Activated naive CD4-positive, alpha-beta T cell treated with anti-CD3 and anti-CD28 coated beads, Interleukin-2, amount 10 ng/mL, durations not matched to agents 7 days and 5 days (primary cell): Measurements from ENCODE around the gene ABCA2.

Experiments
- CTCF ChIA-PET: fragments of 350-600 bp; sonication (Branson Sonifier 250); formaldehyde crosslinking; loops from one replicate; lab custom pipeline; 2021; ENCODE audit warnings: antibody characterized with exemption; lab: Charles Lee
- DNase-seq: peaks from one replicate; pipeline ENCODE4 v3.0.0-alpha.2; 2020
- H3K27ac Mint-ChIP-seq: one replicate; pipeline ENCODE4 v1.8.0; 2021; ENCODE audit warnings: mild to moderate bottlenecking, moderate library complexity, mixed read lengths
- H3K27me3 Mint-ChIP-seq: one replicate; pipeline ENCODE4 v1.8.0; 2021; ENCODE audit warnings: mild to moderate bottlenecking, mixed read lengths
- H3K36me3 Mint-ChIP-seq: one replicate; pipeline ENCODE4 v1.8.0; 2021; ENCODE audit warnings: mixed read lengths
- H3K4me1 Mint-ChIP-seq: one replicate; pipeline ENCODE4 v1.8.0; 2021; ENCODE audit warnings: mixed read lengths
- H3K4me3 Mint-ChIP-seq: one replicate; pipeline ENCODE4 v1.8.0; 2021; ENCODE audit warnings: mild to moderate bottlenecking, moderate library complexity, mixed read lengths
- H3K9me3 Mint-ChIP-seq: one replicate; pipeline ENCODE4 v1.8.0; 2021; ENCODE audit warnings: mixed read lengths

The ABCA2 gene

DNA sequence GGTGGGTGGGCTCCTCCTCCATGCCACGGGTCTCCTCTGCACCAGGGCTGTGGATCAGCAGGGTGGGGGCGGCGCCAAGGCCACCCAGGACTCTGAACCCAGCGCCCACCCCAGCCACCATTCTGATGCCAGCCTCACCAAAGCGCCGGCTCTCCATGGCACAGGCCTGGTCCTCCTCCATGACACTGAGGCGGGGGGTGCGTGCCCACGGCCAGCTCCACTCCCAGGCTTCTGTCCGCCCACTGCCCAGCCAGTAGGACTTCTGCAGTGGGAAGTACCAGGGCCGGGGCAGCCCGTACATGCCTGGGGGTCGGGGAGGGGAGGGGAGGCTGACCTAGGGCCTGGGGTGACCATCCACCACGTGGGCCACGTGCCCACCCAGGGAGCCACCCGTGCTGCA, 11.6 kb downstream of the ABCA2 start:
- H3K9me3 Mint-ChIP-seq: no peaks in the 10 kb centered on the region
- H3K4me1 Mint-ChIP-seq: no peaks in the 10 kb centered on the region
- CTCF ChIA-PET: interaction anchor here (1.0 kb wide), 1 partner anchor 19 kb away, joined by 3 read pairs; no protein-coding TSS in a partner anchor
- H3K27ac Mint-ChIP-seq: no peak overlapping the region
- no peak overlapping the region for H3K4me3 Mint-ChIP-seq
- H3K36me3 Mint-ChIP-seq: peaks cover 8% of the 10 kb centered on the region
- DNase-seq: no peak
- H3K27me3 Mint-ChIP-seq: no peaks in the 10 kb centered on the region

DNA sequence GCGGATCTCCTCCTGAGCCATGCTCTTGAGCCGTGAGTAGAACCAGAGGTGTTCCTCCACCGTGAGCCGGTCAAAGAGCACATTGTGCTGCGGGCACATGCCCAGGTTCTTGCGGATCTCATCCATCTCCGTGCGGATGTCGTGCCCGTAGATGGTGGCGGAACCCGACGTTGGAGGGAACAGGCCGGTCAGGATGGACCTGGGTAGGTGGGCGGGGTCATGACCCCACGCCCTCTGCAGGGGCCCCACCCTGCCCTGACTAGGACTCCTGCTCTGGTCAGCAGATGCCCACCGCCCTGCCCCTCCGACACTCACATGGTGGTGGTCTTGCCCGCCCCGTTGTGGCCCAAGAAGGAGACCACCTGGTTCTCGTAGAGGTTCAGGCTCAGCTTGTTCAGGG, 12.1 kb downstream of the ABCA2 start:
- no peaks in the 10 kb centered on the region for H3K27me3 Mint-ChIP-seq
- DNase-seq: no peak
- H3K4me3 Mint-ChIP-seq: no peak overlapping the region
- no peaks in the 10 kb centered on the region for H3K4me1 Mint-ChIP-seq
- H3K36me3 Mint-ChIP-seq: peaks cover 9% of the 10 kb centered on the region
- no peak overlapping the region for H3K27ac Mint-ChIP-seq
- CTCF ChIA-PET: interaction anchor here (1.0 kb wide), 1 partner anchor 19 kb away, joined by 3 read pairs; no protein-coding TSS in a partner anchor
- no peaks in the 10 kb centered on the region for H3K9me3 Mint-ChIP-seq

DNA sequence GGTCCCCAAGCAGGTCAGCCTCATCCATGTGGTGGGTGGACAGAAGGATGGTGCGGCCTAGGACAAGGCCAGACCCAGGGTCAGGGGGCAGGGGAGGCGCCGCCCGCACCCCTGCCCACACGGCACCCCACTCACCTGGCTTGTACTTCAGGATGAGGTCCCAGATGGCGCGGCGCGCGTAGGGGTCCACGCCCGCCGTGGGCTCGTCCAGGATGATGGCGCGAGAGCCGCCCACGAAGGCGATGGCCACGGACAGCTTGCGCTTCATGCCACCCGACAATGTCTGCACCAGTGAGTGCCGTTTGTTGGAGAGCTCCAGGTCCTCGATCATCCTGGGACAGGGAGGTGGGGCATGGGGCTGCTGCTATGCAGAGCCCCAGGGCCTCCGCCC, 12.5 kb downstream of the ABCA2 start:
- CTCF ChIA-PET: no interaction called here
- no peaks in the 10 kb centered on the region for H3K27me3 Mint-ChIP-seq
- H3K27ac Mint-ChIP-seq: no peak overlapping the region
- no peaks in the 10 kb centered on the region for H3K9me3 Mint-ChIP-seq
- H3K36me3 Mint-ChIP-seq: peaks cover 10% of the 10 kb centered on the region
- no peak for DNase-seq
- no peaks in the 10 kb centered on the region for H3K4me1 Mint-ChIP-seq
- no peak overlapping the region for H3K4me3 Mint-ChIP-seq

DNA sequence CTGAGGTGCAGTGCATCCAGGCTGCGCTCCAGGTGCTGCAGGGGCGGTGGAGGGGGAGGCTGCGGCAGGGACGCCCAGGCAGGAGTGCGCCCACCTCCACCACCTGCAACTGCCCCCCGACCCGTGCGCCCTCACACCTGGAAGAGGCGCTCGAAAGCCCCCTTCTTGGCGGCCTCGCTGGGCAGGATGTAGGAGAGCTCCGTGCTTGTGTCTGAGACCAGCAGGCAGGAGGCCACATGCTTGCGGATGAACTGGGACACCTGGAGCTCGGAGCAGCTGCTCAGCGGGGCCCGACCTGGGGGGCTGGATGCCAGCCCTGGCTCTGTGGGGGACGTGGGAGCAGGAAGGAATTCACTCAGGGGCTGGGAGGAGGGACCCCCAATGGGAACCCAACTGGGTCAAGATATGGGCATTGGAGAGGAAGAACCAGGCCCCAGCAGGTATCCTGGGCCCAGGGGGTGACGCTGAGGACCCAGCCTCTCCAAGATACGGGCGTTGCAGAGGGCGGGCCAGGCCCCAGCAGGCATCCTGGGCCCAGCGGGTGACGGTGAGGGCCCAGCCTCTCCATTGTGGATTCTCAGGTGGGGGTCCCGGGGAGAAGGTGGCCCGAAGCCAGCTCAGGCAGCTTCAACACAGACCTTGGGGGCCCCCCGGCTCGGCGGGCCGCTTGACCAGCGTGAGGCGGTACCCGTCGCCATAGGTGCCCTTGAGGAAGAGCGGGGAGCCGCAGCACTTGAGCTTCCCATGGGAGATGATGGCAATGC, 13.1 kb downstream of the ABCA2 start:
- DNase-seq: no peak

DNA sequence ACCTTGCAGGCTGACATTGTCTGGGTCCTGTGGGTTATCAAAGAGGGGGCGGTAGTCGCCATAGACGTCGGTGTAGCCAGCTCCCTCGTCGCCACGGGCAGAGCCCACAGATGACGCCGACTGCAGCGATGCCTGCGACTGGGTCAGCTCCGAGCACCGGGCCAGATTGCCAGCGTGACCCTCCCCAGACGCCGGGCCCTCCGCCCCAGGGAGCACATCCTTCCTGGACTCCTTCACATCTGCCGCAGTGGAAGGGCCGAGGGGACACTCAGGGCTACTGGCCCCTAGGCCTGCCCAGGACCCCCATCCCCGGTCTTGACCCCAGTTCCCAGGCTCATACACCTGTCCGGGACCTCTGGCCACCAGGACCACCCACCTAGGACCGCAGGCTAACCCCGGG, 13.9 kb downstream of the ABCA2 start:
- H3K9me3 Mint-ChIP-seq: no peaks in the 10 kb centered on the region
- H3K27me3 Mint-ChIP-seq: no peaks in the 10 kb centered on the region
- DNase-seq: no peak
- H3K4me3 Mint-ChIP-seq: no peak overlapping the region
- no peak overlapping the region for H3K27ac Mint-ChIP-seq
- no peaks in the 10 kb centered on the region for H3K4me1 Mint-ChIP-seq
- CTCF ChIA-PET: interaction anchor here (0.6 kb wide), 1 partner anchor 203 kb away, joined by 4 read pairs; a partner anchor contains a TSS
- H3K36me3 Mint-ChIP-seq: peaks cover 11% of the 10 kb centered on the region

More for the DNA sequence above, 13.1 kb downstream of the ABCA2 start:
- Mint-ChIP-seq H3K4me3 (no peak overlapping the region), H3K9me3 (no peaks in the 10 kb centered on the region), H3K27ac (no peak overlapping the region), H3K36me3 (peaks cover 11% of the 10 kb centered on the region), H3K27me3 (no peaks in the 10 kb centered on the region), H3K4me1 (no peaks in the 10 kb centered on the region)
- CTCF ChIA-PET: no interaction called here

DNA sequence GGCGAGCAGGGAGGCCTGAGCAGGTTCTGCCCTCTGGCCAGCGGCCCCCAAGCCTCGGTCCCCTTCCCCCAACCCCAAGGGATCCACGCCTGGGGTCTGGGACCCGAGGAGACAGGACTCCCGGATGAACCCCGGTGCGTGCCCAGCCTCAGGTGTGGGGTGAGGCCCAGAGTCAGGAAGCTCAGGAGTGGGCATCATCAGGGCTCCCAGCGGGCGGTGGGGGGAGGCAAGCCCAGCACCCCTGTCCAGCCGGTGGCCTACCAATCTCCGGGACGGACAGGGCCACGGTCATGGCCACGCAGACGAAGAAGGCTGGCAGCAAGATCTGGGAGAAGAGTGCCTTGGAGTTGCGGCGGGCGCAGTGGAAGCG, 14.5 kb downstream of the ABCA2 start:
- peaks cover 11% of the 10 kb centered on the region for H3K36me3 Mint-ChIP-seq
- no peak overlapping the region for H3K4me3 Mint-ChIP-seq
- no peaks in the 10 kb centered on the region for H3K27me3 Mint-ChIP-seq
- H3K27ac Mint-ChIP-seq: no peak overlapping the region
- no peaks in the 10 kb centered on the region for H3K9me3 Mint-ChIP-seq
- no peaks in the 10 kb centered on the region for H3K4me1 Mint-ChIP-seq
- DNase-seq: no peak
- CTCF ChIA-PET: no interaction called here

- Mint-ChIP-seq H3K27ac (no peak overlapping the region), H3K9me3 (no peaks in the 10 kb centered on the region), H3K4me1 (no peaks in the 10 kb centered on the region), H3K36me3 (peaks cover 11% of the 10 kb centered on the region), H3K27me3 (no peaks in the 10 kb centered on the region), H3K4me3 (no peak overlapping the region)
- DNase-seq: no peak
- CTCF ChIA-PET: no interaction called here
These were observed 15.1 kb downstream of the ABCA2 start for GRCh38 chr9:137012694-137013570.

DNA sequence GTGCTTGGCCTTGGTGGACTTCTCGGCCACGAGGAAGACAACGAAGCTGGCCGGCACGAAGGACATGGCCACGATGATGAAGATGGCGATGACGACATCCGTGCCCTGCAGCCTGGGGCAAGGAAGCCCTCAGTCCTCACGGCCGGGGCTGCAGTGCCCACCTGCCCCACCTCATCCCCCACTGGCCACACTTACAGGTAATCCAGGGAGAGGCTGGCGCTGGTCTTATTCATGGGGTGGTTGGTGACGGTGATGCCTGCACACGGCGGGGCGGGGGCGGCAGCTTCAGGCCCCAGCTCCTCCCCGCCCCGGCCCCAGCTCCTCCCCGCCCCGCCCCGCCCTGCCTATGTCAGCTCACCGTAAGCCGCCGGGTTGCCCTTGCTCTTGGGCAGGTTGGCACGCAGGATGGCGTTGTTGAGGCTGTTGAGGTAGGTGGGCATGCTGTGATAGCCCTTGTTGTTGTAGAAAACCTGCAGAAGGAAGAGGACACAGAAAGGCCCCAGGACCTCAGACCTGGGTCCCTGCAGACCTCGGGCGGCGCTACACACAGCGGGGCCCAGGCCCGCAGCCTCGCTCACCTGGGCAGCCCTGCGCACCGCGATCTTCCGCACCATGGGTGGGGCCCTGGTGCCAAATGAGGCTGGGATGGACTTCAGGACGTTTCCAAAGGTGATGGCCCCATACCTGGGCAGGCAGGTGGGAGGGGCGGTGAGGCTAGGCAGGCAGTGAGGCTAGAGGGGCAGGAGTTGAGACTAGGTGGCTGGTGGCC, 15.9 kb downstream of the ABCA2 start:
- peaks cover 11% of the 10 kb centered on the region for H3K36me3 Mint-ChIP-seq
- H3K4me1 Mint-ChIP-seq: no peaks in the 10 kb centered on the region
- CTCF ChIA-PET: no interaction called here
- no peaks in the 10 kb centered on the region for H3K27me3 Mint-ChIP-seq
- no peak overlapping the region for H3K4me3 Mint-ChIP-seq
- DNase-seq: no peak
- H3K9me3 Mint-ChIP-seq: no peaks in the 10 kb centered on the region
- no peak overlapping the region for H3K27ac Mint-ChIP-seq

DNA sequence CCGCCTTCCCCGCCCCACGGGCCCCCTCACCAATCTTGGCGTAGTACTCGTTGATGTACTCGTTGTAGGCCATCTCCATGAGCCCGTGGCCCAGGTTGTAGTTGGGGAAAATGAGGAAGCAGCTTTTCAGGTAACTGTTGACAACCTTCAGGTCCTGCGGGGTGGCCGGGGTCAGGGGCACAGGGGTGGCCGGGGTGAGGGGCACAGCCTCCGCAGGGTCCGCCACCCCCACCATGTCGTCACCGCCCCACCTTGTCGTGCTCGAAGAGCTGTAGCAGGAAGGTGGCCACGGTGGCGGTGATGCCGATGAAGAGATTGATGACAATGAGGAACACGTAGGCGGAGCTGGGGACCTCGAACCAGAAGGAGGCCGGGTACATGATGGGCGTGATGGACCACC, 16.9 kb downstream of the ABCA2 start:
- Mint-ChIP-seq H3K36me3 (peaks cover 6% of the 10 kb centered on the region), H3K27ac (no peak overlapping the region), H3K27me3 (no peaks in the 10 kb centered on the region), H3K4me1 (no peaks in the 10 kb centered on the region), H3K9me3 (no peaks in the 10 kb centered on the region), H3K4me3 (no peak overlapping the region)
- CTCF ChIA-PET: no interaction called here
- no peak for DNase-seq

GRCh38 chr9:137009938-137010732, 17.9 kb downstream of the ABCA2 start:
- no peak for DNase-seq
- CTCF ChIA-PET: interaction anchor here (1.5 kb wide), 1 partner anchor 19 kb away, joined by 3 read pairs; no protein-coding TSS in a partner anchor

DNA sequence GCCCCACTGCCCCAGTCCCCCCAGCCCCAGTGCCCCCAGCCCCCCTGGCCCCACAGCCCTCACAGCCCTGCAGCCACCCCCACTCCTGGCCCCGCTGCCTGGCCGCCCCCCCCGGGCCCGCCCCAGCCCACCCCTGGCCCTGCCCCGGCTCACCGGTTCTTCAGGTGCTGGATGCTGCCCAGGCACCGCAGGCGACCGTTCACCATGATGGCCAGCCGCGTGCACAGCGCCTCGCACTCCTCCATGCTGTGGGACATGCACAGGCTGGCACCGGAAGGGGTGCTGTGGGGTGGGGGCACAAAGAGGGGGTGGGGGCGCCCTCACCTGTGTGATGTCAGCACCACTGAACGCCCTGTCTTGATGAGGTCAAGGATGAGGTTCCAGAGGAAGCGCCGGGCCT, 18.8 kb downstream of the ABCA2 start:
- no peaks in the 10 kb centered on the region for H3K9me3 Mint-ChIP-seq
- H3K36me3 Mint-ChIP-seq: peaks cover 4% of the 10 kb centered on the region
- H3K27ac Mint-ChIP-seq: no peak overlapping the region
- H3K27me3 Mint-ChIP-seq: no peaks in the 10 kb centered on the region
- CTCF ChIA-PET: interaction anchor here (1.5 kb wide), 1 partner anchor 20 kb away, joined by 3 read pairs; no protein-coding TSS in a partner anchor
- no peak for DNase-seq
- no peak overlapping the region for H3K4me3 Mint-ChIP-seq
- H3K4me1 Mint-ChIP-seq: no peaks in the 10 kb centered on the region

More at GRCh38 chr9:137009938-137010732, 17.9 kb downstream of the ABCA2 start:
- H3K36me3 Mint-ChIP-seq: peaks cover 6% of the 10 kb centered on the region
- no peaks in the 10 kb centered on the region for H3K27me3 Mint-ChIP-seq
- H3K27ac Mint-ChIP-seq: no peak overlapping the region
- no peaks in the 10 kb centered on the region for H3K4me1 Mint-ChIP-seq
- H3K4me3 Mint-ChIP-seq: no peak overlapping the region
- H3K9me3 Mint-ChIP-seq: no peaks in the 10 kb centered on the region

- Mint-ChIP-seq H3K4me3 (no peak overlapping the region), H3K27me3 (no peaks in the 10 kb centered on the region), H3K36me3 (peaks cover 4% of the 10 kb centered on the region), H3K9me3 (no peaks in the 10 kb centered on the region), H3K4me1 (no peaks in the 10 kb centered on the region), H3K27ac (no peak overlapping the region)
- CTCF ChIA-PET: no interaction called here
- DNase-seq: no peak
These were observed 19.7 kb downstream of the ABCA2 start for GRCh38 chr9:137008312-137008711.

- Mint-ChIP-seq H3K4me3 (no peak overlapping the region), H3K27me3 (peaks cover 2% of the 10 kb centered on the region), H3K9me3 (no peaks in the 10 kb centered on the region), H3K4me1 (no peaks in the 10 kb centered on the region), H3K36me3 (peaks cover 4% of the 10 kb centered on the region), H3K27ac (no peak overlapping the region)
- no peak for DNase-seq
- CTCF ChIA-PET: no interaction called here
These were observed 20.2 kb downstream of the ABCA2 start for GRCh38 chr9:137007816-137008270.
